ENCODE measurements around the gene GM2A.
A peak's percentile ranks its signal among the peaks of the same experiment; 100 is the strongest.
"Not testable (repeated sequence)": the region's sequence is repeated elsewhere in the genome, so short reads cannot be mapped to it uniquely, and the experiment has no call there.

GM2A gene

GRCh38 chr5:151288180-151288579 lies 35.2 kb downstream of the GM2A start:
- no peak for DNase-seq (ENCODE audit: low read depth)

GRCh38 chr5:151293624-151294023 lies 40.6 kb downstream of the GM2A start:
- DNase-seq (ENCODE audit: low read depth) = no peak

GRCh38 chr5:151295138-151295537 lies 42.2 kb downstream of the GM2A start:
- DNase-seq (ENCODE audit: low read depth) = no peak

GRCh38 chr5:151295791-151296477 lies 42.9 kb downstream of the GM2A start:
- DNase-seq (ENCODE audit: low read depth) = no peak

GRCh38 chr5:151296478-151296830 lies 43.5 kb downstream of the GM2A start:
- DNase-seq (ENCODE audit: low read depth) = no peak

- no peak for DNase-seq (ENCODE audit: low read depth)
Measured at GRCh38 chr5:151296974-151297373, 44.0 kb downstream of the GM2A start.

GRCh38 chr5:151298063-151298855 lies 45.3 kb downstream of the GM2A start:
- no peak for DNase-seq (ENCODE audit: low read depth)

- no peak for DNase-seq (ENCODE audit: low read depth)
Measured at GRCh38 chr5:151303666-151304065, 50.7 kb downstream of the GM2A start, which contains the start of gene SLC36A3. Gene SLC36A3 (minus strand): TSS chr5:151303766. CDS start chr5:151303354, 412 bp downstream.

- not testable (repeated sequence) for DNase-seq (ENCODE audit: low read depth)
Measured at GRCh38 chr5:151309266-151309665, 56.3 kb downstream of the GM2A start.

GRCh38 chr5:151309821-151310220 lies 56.8 kb downstream of the GM2A start:
- not testable (repeated sequence) for DNase-seq (ENCODE audit: low read depth)

GRCh38 chr5:151310932-151311331 lies 57.9 kb downstream of the GM2A start:
- DNase-seq (ENCODE audit: low read depth) = no peak

- DNase-seq (ENCODE audit: low read depth) = no peak
Measured at GRCh38 chr5:151312756-151313324, 59.9 kb downstream of the GM2A start.

GRCh38 chr5:151313357-151313756 lies 60.4 kb downstream of the GM2A start:
- DNase-seq (ENCODE audit: low read depth) = no peak

GRCh38 chr5:151315998-151316597 lies 63.1 kb downstream of the GM2A start:
- DNase-seq (ENCODE audit: low read depth) = peak; percentile 25

GRCh38 chr5:151317871-151318270 lies 64.9 kb downstream of the GM2A start:
- no peak for DNase-seq (ENCODE audit: low read depth)

- DNase-seq (ENCODE audit: low read depth) = no peak
Measured at GRCh38 chr5:151318850-151319732, 66.1 kb downstream of the GM2A start.

All from activated T-cell treated with anti-CD3 and anti-CD28 coated beads for 1 hour (primary cell).